UCSD-AML1 (cell line): ENCODE measurements around the gene TMEM236.
"Not testable (repeated sequence)": the region's sequence is repeated elsewhere in the genome, so short reads cannot be mapped to it uniquely, and the experiment has no call there.

ENCODE experiments used
- DNase-seq: peaks from one replicate; lab custom pipeline; 2025; ENCODE audit not compliant: unreplicated experiment; lab: John Stamatoyannopoulos, UW

Gene TMEM236

DNA sequence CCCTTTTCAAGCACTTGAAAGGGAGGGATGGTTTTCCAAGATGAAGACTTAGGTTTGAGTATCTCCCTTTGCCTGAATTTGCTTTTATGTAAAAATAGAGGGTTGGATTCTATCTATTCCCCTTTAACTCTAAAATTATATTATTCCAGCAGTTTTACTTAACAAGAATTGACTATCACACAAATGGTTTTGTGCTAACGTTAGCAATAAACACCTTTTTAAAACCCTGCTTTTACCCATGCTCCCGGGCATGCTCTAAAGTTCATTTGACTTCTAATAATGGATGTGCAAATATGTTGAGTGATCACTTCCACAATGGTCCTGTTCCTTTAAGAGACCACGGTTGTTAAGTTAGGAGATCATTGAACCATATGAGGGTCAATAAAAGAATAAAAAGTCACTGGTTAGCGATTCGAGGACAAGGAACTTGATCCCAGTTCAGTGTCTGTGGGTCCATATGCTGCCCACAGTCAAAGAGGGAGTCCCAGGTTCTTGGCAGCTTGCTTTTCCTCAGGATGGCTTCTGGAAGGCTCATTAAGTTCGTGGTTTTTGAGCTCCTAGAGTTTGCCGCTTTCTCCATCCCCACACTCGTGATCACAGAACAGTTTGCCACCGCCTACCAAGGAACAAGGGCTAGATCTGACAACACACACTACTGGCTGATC lies at the start of gene TMEM236:
Gene TMEM236 (plus strand): TSS at position 421 of the 665 bp plus-strand sequence. CDS start 95 bp downstream, at position 516.
- no peak for DNase-seq

DNA sequence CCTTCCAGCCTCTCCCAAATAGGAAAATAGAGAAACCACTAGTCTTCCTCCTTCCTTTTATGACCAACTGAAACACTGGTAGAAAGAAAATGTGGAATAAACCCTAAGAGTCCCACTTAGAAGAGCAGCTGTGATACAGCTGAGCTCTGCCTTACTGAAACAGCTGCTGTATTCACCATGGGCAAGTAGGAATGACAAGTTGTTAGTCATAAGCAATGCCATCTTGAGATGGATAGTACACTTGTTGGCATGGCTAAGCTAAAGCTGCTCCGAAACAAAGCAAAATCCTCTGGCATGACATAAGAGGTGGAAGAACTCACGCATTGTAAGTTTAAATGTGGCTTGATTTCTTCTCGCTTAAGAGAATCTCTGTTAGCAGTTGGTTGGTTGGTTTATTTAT lies 48.3 kb upstream of the TMEM236 start:
- DNase-seq = no peak

DNA sequence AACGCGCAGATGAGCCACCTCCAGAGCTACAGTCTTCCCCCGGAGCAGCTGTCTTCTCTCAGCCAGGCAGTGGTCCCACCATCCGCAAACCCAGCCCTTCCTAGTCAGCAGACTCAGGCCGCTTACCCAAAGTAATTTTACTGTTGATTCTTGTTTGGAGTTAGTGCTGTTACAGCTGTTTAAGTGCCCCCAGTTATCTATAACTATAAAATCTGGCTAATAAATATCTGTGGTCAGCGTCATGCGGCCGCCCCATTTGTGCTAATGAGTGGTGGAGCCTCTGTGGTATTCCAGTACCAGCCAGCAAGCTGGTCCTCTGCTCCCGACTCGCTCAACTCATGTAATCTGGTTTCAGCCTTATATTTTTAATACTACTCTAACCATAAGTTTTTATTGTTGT lies 43.2 kb upstream of the TMEM236 start:
- no peak for DNase-seq

GRCh38 chr10:17709492-17709891 lies 42.5 kb upstream of the TMEM236 start:
- no peak for DNase-seq

GRCh38 chr10:17710181-17710580 lies 41.8 kb upstream of the TMEM236 start:
- no peak for DNase-seq

GRCh38 chr10:17712053-17712452 lies 39.9 kb upstream of the TMEM236 start:
- no peak for DNase-seq

- no peak for DNase-seq
Observed at GRCh38 chr10:17712717-17713471, 39.1 kb upstream of the TMEM236 start.

DNA sequence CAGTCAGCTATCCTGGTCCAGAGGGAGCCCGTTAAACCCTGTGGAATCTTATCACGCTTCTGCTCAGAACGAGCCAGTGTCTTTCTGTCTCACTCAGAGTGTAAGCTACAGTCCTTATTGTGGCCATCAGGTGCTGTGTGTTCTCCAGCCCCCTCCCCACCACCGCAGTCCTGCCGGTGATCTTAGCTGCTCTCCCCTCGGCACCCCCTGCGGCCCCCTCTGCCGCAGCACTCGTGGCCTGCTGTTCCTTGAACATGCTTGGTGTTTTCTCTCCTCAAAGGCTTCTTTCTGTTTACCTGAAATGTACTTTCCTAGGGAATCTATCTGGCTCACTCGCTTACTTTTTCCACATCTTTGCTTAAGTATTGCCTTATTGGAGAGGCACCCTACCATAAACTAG lies 38.2 kb upstream of the TMEM236 start:
- DNase-seq = no peak

DNA sequence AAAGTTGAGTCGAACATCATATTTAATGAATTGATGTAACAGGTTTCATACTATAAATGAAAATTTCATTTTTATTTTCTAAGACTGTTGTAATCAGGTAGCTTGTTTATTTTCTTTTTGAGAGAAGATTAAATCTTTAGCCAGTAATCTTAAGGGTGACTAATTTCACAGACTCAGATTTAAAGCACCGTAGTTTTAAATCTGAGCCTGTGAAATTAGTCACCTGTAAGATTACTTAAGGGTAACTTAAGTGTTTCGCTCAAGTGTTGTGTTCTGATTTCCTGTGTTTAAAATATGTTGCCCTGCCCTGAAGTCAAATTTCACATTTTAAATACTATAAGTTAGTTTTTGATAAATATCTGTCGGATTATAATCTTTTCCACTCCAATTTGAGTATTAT lies 35.8 kb upstream of the TMEM236 start:
- no peak for DNase-seq

GRCh38 chr10:17722317-17723014 lies 29.5 kb upstream of the TMEM236 start:
- not testable (repeated sequence) for DNase-seq

DNA sequence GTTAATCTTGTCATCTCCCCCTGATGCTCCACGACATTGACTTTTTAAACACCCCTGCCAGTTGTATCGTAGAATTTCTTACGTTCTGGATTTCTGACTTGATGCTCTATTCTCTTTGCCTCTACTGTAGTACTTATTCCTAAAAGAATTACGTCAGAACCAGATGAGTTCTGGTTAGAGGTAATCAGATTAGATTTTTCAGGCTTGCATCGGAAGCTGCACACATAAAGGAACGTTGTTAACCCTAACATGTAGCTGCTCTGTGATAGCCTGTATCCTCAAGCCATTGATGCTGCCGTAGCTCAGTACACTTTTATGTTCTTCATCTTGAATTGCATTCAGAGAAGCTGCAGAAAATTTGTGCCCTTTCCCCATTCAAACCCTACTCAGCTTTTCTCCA lies 26.3 kb upstream of the TMEM236 start:
- DNase-seq = no peak

- no peak for DNase-seq
Observed at GRCh38 chr10:17729630-17730029, 22.4 kb upstream of the TMEM236 start.

- no peak for DNase-seq
Observed at GRCh38 chr10:17730667-17731066, 21.3 kb upstream of the TMEM236 start.

DNA sequence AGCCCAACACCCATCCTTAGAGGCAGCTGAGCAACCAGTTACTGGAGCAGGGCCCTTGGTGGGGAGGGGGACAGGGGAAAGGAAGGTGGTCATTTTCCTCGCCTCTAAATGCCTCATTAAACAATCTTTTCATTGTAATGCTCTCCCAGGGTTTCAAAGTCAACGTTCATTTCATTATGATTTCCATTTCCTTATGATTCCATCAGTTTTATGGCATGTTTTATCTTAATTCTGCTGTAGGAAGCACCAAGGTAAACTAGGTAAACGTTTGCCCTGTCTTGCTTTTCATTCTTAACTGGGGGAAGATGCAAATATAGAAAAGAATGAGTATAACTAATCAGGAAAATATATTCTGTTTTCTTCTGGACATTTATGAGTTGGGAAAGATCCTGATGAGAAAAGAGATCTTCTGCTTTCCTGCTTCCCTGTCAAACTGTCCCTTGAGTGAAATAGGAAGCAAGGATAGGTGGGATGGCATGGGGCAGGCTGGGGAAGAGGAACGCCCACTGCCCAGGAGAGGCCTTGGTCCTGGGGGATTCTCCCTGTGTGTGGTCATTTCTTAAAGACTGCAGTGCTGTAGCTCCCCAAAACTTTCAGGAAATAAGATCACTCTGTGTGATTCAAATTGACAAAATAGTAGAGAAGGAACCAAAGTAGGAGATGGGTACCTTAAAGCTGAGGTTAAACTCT lies 20.5 kb upstream of the TMEM236 start:
- DNase-seq = no peak

DNA sequence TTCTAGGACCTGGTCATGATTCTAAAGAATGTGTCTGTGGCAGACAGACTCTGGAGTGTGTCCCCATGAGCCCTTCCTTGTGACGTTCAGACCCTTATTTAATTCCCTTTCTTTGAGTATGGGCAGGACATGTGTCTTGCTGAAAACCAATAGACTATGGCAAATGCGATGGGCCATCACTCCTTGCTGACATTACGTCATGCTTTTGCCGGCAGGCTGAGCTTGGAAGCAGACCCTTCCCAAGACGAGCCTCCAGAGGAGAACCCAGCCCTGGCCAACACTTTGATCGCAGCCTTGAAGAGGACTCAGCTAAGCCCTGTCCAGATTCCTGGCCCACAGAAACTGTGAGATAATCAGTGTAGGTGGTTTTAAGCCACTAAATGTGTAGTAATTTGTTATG lies 18.4 kb upstream of the TMEM236 start:
- no peak for DNase-seq

DNA sequence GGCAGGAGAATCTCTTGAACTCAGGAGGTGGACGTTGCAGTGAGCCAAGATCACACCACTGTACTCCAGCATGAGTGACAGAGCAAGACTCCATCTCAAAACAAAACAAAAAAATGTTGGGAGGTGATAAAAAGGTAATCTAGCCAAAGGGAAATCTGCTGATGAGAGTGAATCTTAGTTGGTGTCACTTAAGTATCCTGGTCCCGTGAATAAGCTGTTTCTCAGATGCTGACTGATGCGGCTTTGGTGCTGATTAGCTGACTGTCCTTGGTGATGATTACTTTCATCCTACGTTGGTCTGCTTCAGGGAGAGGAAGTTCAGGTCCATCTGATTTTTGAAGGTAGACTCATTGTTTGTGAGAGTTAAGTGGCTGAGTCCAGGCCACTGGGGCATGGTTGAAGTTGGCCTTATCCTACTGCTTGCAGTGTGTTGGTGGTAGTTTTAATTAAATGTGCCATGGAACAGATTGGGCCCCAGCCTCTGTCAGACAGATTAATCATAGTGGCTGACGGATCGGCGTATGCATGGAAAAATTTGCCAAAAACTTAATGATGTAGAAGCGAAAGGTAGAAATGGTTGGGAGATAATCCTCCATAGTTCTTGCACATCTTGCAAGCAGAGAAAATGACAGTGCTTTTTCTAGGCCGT lies 17.4 kb upstream of the TMEM236 start:
- no peak for DNase-seq

DNA sequence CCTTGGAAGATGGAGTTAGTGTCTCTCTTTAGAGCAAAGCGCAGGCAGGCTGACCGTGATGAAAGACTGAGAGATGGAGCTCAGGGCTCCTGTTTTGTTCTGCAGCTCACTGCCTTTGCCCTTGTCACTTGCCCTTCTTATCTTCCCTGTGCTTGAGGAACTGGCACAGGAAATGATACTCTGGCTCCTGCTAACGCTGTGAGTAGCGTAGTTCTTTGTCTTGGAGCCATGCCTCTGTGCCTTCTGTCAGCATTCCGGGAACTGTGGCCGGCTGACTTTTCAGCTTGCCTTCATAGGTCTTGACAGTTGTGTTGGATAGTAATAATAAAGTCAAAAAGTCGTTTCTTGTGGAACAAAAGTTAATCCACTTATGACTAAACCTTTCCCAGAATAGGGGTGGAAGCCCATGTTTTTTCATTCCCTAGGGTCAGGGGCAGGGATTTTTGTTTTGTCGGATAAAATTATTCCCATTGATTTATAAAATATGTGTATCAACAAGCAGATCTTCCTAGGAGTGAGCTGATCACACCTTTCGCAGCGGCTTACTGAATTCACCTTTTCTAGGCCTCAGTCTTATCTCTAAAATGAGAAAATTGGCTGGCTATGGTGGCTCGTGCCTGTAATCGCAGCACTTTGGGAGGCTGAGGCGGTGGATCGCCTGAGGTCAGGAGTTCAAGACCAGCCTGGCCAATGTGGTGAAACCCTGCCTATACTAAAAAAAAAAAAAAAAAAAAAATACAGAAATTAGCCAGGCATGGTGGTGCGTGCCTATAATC lies 16.6 kb upstream of the TMEM236 start:
- DNase-seq = no peak

GRCh38 chr10:17736223-17736622 lies 15.8 kb upstream of the TMEM236 start:
- no peak for DNase-seq

GRCh38 chr10:17737027-17737965 lies 14.7 kb upstream of the TMEM236 start:
- no peak for DNase-seq
